NCI-H526 treated with DMSO at 0.1 percent for 48 hours (cell line): ENCODE measurements around the gene ZAR1.
"Not testable (repeated sequence)": the region's sequence is repeated elsewhere in the genome, so short reads cannot be mapped to it uniquely, and the experiment has no call there.

ENCODE experiments used
- DNase-seq: peaks from one replicate; lab custom pipeline; 2025; lab: John Stamatoyannopoulos, UW

Gene ZAR1, protein sequence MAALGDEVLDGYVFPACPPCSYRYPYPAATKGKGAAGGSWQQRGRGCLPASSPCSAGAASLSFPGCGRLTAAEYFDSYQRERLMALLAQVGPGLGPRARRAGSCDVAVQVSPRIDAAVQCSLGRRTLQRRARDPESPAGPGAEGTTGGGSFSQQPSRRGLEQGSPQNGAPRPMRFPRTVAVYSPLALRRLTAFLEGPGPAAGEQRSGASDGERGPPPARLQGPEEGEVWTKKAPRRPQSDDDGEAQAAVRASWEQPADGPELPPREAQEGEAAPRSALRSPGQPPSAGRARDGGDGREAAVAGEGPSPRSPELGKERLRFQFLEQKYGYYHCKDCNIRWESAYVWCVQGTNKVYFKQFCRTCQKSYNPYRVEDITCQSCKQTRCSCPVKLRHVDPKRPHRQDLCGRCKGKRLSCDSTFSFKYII

DNA sequence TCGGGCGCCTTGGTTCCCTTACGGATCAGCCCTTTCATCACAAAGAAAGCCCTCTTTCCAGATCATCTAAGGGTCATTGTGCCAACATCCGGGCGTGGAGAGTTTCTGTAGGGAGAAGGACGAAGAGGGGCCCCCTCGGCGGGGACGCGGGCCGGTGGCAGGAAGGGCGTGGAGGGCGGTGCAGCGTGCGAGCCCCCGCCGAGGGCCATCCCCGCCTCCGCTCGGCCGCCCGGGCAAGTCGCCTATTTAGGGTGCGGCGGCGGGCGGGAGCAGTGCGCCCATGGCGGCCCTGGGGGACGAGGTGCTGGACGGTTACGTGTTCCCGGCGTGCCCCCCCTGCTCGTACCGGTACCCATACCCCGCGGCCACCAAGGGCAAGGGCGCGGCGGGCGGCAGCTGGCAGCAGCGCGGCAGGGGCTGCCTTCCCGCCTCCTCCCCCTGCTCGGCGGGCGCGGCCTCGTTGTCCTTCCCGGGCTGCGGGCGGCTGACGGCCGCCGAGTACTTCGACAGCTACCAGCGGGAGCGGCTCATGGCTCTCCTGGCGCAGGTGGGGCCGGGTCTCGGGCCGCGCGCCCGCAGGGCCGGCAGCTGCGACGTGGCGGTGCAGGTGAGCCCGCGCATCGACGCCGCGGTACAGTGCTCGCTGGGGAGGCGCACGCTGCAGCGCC lies at the start of gene ZAR1:
TSS of gene ZAR1 (plus strand) at position 241 of the 668 bp plus-strand sequence. CDS start at position 281, 40 bp downstream.
- DNase-seq: no peak

DNA sequence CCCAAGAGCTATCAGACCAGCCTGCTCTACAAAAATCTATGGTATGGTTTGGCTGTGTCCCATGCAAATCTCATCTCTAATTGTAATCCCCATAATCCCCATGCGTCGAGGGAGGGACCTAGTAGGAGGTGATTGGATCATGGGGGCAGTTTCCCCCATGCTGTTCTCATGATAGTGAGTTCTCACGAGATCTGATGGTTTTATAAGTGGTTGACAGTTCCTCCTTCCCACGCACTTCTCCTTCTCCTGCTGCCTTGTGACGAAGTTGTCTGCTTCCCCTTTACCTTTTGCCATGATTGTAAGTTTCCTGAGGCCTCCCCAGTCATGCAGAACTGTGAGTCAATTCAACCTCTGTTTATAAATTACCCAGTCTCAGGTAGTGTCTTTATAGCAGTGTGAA lies 49.1 kb upstream of the ZAR1 start:
- DNase-seq: not testable (repeated sequence)

DNA sequence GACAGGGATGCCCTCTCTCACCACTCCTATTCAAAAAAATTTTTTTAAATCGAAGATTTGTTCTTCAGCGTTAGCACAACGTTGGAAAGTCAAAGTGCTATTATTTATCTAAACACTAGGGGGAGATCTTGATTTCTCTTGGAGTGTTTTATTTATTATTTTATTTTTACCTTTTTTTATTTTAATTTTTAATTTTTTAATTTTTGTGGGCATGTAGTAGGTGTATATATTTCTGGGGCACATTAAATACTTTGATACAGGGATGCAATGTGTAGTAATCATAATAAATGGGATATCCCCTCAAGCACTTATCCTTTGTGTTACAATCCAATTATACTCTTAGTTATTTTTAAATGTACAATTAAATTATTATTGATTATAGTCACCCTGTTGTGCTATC lies 44.3 kb upstream of the ZAR1 start:
- no peak for DNase-seq

DNA sequence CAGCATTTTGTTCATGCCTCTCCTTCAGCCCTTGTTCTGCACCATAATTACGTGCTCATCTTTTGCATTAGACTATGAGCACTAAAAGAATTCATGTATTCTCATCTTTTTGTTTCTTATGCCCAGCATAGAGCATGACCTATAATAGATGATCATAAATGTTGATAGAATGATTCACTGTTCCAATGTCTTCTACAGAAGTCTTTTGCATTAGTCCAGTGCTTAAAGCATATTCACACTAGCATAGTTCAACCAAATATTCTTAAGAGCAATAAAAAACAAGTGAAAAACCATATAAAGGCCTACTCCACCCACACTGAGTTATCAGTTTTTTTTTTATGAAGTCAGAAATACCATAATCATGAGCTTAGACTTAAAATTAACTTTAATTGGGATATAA lies 43.4 kb upstream of the ZAR1 start:
- no peak for DNase-seq

DNA sequence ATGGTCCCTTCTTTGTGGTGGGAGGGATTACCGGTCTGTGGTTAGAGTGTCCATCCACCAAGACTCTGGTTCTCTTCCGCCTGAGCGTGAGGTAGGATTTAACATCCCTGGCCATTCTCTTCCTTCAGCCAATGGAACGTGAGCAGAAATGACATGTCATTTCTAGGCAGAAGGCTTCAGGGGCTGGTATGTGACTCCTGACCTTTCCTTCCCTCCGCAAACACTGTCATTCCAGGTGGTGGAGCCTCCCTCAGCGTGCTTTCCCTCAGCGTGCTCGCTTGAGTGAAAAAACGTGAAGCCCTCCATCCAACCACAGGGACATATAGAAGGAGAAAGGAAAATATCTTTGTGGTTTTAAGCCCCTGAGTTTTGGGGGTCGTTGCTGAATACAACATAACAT lies 40.9 kb upstream of the ZAR1 start:
- DNase-seq: no peak

DNA sequence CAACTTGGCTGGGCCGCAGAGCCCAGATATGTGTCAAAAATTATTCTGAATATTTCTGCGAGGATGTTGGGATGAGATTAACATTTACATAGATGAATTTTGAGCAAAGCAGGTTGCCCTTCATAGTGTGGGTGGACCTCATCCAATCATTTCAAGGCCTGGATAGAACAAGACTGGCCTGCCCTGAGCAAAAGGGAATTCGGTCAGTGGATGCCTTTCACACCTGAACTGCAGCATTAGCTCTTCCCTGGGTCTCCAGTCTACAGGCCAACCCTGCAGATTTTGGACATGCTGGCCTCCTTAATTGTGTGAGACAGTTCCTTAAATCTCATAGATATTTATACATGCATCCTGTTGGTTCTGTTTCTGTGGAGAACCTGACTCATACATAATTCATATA lies 39.3 kb upstream of the ZAR1 start:
- DNase-seq: no peak

DNA sequence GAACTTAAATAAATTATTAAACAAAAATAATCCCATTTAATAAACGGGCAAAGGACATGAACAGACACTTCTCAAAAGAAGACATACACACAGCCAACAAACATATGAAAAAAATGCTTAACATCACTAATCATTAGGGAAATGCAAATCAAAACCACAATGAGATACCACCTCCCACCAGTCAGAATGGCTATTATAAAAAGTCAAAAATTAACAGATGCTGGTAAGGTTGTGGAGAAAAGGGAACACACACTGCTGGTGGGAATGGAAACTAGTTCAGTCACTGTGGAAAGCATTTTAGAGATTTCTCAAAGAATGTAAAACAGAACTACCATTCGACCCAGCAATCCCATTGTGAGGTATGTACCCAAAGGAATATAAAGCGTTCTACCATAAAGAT lies 38.4 kb upstream of the ZAR1 start:
- DNase-seq: not testable (repeated sequence)

DNA sequence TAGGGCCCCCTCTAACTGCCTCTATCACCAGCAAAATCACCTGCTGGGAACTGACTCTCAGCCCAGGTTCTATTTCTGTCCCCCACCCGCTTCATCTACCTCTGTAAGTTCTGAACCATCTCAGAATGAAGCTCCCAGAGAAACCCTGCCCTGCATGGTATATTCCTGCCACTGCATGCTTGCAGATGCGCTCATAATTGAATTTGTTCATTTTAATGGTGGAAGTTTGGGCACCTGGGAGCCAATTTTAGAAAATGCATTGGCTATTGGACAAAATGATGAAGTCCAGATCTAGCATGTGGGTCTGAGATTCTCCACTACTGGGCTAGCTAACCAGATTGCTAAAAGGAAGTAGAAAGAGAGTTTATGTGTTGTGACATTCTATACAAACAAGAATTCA lies 35.5 kb upstream of the ZAR1 start:
- no peak for DNase-seq

DNA sequence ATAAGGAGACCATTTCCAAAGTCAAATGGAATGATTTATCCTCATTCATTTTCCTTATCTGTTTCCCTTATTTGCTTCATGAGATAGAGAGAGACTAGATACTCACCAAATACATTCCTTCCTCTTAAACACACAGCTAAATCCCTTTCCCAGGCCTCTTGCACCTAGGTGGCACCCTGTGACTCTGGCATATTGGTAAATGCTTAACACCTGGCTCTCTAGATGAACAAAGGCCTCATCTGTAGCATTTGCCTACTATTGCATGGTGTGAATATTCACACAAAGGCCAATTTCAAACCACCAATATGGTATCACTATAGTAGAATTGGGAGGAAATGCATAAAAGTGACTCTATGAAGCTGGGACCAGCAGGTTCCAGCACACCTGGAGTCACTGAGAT lies 29.1 kb upstream of the ZAR1 start:
- no peak for DNase-seq

DNA sequence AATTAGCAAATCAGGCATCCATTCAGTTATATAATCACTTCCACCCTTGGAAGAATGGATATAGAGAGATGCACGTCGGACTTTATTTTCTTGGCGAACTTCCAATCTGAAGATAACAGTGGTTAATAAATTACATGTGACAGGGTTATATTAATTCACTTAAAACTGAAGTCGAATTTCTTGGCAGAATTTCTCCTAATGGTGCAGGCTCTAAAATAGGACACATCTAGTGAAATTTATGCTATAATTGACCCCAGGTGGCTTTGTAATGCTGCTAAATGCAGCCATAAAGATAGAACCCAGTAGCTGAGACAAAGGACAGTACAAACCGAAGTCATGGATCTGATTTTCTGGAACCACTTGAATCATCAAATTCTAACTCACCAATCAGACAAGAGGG lies 27.7 kb upstream of the ZAR1 start:
- DNase-seq: no peak

DNA sequence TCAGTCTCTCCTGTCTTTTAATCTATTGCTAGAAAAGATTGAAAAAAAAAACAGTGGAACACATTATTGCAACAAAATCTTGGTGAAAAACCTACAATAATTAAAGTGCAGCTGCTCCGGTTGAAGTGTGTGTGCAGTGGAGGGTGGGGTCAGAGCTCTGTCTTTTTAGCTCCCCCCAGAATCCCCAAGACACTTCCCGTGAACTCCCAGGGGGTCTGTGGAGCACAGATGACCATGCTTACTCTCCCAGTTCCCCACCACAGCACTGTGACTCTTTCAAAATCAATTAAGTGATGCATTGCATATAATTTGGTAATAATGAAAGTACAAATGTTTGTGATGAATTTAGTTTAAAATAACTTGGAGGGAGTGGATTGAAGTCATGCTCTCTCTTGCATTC lies 22.6 kb upstream of the ZAR1 start:
- DNase-seq: no peak

DNA sequence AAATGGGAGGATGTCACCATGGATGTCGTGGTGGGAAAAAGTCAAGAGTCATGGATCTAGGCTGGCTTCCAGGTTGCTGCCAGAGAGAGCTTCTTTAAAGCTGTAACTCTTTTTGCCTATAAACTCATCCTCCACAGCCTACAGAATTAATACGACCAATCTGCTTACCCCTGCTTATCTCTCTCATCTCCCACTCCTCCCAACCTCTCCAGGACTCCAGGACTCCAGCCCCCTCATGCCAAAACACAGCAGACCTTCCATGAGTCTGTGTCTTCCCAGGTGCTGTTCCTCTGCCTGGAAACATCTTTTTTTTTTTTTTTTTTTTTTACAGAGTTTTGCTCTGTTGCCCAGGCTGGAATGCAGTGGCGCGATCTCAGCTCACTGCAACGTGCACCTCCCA lies 22.2 kb upstream of the ZAR1 start:
- no peak for DNase-seq

DNA sequence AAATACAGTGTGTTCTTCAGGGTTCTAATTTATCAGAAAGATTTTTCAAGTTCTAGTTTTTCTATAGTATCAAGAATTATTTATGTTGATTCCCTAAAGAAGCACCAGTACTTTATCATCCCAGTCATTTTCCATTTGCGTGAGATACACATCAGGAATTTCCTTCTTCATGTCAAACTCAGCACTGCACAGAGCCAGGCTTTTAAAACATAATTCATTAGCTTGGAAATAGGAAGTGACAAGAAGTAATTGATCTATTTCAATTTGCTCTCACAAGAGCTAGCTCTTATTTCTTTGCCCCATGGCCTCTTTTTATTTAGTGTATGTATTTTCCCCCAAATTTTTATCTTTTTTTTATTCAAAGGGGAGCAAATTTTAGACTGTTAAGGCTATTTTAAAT lies 19.9 kb upstream of the ZAR1 start:
- no peak for DNase-seq

DNA sequence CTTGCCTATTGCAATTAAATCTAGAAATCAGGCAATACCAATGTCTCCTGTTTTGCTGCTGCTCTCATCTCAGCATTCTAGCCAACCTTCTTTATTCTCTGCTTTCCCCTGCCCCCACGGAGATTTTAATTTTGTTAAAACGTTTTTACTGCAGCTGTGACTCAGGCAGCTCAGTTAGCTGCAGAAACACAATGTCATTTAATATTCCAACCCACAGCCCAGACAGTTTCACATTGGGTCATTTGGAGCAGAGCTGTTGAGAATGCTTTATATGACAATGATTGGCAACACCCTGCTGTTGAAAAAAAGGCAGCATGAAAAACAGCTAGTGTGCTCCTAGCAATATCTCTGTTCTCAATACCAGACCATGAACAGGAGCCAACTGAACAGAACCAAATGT lies 19.5 kb upstream of the ZAR1 start:
- DNase-seq: no peak

DNA sequence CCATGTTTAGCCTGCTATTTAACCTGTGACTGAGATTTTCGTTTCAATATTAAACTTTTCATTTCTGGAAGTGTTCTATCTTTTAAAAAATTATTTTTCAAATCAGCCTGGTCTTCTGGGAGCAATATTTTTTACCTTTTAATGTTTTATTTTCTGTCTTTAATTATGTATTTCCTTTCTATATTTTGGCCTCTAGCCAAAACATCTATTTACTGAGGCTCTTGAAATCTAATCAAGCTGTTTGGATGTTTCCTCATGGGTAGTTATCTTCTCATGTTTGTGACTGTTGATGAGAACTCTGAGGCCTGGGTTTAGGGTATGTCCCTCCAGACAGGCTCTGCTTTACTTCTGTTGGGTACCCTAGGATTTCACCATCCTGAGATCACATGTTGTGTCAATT lies 17.3 kb upstream of the ZAR1 start:
- no peak for DNase-seq

DNA sequence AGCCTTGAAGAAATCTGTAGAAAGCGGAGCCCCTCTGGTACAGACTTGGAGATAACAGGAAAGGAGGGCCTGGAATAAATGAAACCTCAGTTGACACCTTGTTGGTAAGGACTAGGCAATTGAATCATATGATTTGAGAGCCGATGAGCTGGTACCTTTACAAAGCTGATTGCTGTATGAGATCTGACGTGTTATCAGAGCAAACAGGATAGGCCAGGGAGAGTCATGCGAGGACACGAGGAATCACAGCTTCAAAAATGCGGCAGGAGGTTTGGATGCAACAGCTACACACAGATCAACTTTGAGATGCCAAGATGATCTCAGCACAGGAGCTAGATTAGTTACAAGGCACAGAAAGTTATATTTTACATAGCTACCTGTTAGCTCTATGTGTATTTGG lies 14.3 kb upstream of the ZAR1 start:
- DNase-seq: no peak

DNA sequence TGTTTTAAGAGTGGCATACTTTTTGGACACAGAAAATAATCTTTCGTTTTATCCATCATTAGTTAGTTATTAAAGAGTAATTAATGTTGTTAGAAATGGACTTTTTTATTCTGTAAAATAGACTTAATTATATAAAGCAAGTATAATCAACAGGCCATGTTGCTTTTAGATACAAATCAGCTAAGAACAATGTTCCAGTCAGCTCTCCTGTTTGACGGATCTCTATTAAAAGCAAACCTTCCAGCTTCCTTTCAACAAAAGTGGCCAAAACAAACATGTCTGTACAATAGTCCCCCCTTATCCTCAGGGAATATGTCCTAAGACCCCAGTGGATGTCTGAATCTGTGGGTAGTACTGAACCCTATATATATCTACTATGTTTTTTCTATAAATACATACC lies 11.8 kb upstream of the ZAR1 start:
- DNase-seq: no peak

DNA sequence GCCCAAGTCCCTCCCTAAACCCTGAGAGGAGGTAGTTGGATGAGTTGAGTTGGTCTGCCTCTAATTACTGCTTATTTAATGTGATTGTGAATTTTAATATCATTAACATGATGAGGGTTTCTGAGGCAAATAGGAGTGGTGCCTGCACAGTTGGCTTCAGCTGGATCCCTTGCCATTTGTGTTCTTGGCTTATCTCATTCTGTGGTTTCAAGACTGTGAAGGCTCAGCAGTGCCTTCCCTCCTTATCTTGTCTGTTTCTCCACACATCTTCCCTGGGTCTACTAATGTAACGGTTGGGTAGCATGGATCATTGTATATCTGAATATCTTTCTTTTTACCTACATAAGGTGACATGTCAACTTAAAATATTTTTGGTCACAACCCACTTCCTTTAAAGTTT lies 8.5 kb upstream of the ZAR1 start:
- DNase-seq: no peak

DNA sequence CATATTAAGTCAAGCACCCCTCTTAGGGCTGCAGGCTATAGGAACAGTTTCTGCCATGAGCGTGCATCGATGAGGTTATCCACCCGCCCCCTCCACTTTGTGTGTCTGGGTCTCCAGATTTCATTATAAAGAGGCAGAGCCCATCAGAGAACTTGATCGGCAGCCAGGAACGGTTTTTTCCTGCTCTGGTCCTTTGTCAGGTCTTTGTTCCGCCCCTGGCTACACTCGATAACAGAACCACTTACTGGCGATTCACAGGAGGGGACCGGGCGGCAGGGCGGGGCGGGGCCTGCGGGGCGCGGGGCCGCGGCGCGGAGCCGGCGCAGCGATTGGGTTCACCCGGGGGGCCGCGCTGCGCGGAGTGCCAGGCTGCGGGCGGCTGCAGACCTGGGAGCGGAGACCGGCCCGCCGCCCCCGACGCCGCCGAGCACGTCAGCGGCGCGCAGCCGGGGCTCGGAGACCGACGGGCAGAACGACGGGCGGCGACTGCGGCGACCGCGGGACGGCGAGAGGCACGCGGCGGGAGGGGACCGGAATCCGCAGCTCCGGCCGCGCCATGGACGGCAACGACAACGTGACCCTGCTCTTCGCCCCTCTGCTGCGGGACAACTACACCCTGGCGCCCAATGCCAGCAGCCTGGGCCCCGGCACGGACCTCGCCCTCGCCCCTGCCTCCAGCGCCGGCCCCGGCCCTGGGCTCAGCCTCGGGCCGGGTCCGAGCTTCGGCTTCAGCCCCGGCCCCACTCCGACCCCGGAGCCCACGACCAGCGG lies 6.9 kb upstream of the ZAR1 start, which contains the start of gene SLC10A4:
TSS of gene SLC10A4 (plus strand) at position 338 of the 771 bp plus-strand sequence. CDS start at position 557, 219 bp downstream.
- peak; percentile 20 for DNase-seq

DNA sequence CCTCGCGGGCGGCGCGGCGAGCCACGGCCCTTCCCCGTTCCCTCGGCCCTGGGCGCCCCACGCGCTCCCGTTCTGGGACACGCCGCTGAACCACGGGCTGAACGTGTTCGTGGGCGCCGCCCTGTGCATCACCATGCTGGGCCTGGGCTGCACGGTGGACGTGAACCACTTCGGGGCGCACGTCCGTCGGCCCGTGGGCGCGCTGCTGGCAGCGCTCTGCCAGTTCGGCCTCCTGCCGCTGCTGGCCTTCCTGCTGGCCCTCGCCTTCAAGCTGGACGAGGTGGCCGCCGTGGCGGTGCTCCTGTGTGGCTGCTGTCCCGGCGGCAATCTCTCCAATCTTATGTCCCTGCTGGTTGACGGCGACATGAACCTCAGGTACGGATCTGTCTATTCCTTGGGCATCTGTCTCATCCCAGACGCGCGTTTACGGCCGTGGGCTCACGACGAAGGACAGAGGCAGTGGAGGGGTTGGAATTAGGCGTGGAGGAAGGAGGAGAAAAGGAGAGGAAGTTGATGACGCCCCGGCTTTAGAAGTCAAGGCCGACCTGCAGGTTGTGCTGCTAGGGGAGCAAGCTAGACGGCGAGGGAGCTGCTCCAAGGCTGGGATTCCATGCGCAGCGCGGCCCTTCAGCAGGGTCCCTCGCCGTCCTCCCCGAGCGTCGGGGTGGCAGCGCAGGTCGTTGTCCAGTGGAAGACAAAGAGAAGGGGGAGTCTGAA lies 6.1 kb upstream of the ZAR1 start:
- no peak for DNase-seq

DNA sequence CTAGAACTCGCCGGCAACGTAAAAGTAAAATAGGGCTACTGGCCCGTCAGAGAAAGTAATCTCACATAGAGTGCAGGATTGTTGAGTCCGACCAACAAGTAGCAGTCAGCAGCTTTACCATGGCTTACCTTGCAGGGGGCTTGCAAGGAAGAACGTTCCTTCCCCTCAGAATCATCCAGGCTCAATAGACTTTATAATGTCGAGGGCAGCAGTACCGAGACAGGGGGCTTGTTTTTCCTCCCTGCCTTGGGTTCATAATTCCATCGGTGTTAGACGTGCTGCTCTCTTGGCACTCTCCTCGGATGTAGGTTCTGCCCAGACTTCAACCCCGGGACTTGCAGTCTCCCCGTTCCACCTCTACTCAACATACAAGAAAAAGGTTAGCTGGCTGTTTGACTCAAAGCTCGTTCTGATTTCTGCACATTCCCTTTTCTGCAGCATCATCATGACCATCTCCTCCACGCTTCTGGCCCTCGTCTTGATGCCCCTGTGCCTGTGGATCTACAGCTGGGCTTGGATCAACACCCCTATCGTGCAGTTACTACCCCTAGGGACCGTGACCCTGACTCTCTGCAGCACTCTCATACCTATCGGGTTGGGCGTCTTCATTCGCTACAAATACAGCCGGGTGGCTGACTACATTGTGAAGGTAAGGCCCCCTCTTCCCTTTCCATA lies 5.4 kb upstream of the ZAR1 start:
- no peak for DNase-seq

DNA sequence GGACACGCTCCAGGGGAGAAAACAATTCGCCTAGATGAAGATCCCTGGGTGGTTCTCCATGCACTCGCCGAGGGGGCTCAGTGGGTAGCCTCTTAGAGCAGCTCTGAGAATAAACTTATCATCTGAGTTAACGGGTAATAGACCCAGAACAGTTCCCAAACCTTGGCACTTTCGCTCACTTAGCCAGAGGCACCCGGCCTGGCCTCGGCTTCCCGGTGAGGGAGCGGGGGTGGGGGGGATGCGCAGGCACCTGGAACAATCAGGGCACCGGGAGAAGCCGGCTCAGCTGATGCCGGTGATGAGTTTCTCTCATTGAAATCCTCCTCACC lies 405 bp upstream of the ZAR1 start:
- DNase-seq: no peak
